Measurements from ENCODE around the gene TSLP.

DNA sequence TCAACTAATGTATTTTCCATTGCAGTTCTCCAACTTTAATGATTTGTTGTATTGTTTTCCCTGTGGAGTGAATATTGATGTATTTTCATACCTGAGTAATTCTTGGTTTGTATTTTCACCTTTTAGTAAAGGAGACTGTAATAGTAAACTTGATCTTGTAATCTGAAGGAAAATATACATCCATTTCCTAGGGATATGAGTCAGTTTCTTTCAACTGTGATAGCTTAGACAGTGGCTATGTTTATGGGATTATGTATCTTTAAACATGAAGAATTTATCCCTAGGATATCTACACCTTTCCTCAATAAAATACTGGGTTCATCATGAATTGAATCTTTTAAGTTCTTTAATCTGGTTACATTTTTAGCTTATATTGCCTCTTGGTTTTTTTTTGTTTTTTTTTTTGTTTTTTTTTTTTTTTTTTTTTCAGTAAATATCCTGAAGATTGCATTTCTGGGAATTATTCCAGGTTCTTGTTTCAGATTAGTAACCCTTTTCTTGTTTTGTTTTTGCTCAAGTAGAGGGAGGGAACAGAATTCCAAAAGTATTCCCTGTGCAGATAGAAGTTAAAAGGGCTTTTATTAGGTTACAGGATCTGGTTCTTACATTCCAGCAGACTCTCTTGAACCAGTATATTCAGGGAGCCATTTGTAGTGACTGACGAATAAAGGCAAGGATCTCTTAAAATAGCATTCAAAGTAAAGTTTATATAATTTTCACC, 27.7 kb downstream of the TSLP start:
- TF ChIP-seq SPI1 (IDR thresholded peaks at IDR 0.05; ENCODE audit: borderline replicate concordance, low read depth) (no peak), CTCF (IDR thresholded peaks at IDR 0.05; ENCODE audit: insufficient read depth, low read length) (no peak), POLR2AphosphoS5 (IDR thresholded peaks at IDR 0.05; ENCODE audit: low read depth) (no peak)
- TF ChIP-seq, protein P1, sequence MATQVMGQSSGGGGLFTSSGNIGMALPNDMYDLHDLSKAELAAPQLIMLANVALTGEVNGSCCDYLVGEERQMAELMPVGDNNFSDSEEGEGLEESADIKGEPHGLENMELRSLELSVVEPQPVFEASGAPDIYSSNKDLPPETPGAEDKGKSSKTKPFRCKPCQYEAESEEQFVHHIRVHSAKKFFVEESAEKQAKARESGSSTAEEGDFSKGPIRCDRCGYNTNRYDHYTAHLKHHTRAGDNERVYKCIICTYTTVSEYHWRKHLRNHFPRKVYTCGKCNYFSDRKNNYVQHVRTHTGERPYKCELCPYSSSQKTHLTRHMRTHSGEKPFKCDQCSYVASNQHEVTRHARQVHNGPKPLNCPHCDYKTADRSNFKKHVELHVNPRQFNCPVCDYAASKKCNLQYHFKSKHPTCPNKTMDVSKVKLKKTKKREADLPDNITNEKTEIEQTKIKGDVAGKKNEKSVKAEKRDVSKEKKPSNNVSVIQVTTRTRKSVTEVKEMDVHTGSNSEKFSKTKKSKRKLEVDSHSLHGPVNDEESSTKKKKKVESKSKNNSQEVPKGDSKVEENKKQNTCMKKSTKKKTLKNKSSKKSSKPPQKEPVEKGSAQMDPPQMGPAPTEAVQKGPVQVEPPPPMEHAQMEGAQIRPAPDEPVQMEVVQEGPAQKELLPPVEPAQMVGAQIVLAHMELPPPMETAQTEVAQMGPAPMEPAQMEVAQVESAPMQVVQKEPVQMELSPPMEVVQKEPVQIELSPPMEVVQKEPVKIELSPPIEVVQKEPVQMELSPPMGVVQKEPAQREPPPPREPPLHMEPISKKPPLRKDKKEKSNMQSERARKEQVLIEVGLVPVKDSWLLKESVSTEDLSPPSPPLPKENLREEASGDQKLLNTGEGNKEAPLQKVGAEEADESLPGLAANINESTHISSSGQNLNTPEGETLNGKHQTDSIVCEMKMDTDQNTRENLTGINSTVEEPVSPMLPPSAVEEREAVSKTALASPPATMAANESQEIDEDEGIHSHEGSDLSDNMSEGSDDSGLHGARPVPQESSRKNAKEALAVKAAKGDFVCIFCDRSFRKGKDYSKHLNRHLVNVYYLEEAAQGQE (IDR thresholded peaks at IDR 0.05; ENCODE audit: insufficient replicate concordance, low read depth): no peak

All from HL-60 (cell line).